ENCODE measurements around the gene BICD2.
A peak's percentile ranks its signal among the peaks of the same experiment; 100 is the strongest.

The BICD2 gene

GRCh38 chr9:92726348-92726747 is 38.3 kb downstream of the BICD2 start:
- no peak for DNase-seq

- no peak for DNase-seq
Measured at GRCh38 chr9:92725766-92726165, 38.9 kb downstream of the BICD2 start.

GRCh38 chr9:92725266-92725545 is 39.4 kb downstream of the BICD2 start:
- DNase-seq: no peak

GRCh38 chr9:92724528-92725265 is 39.9 kb downstream of the BICD2 start:
- peak; percentile 50 for DNase-seq

GRCh38 chr9:92723801-92724323 is 40.8 kb downstream of the BICD2 start:
- no peak for DNase-seq

- DNase-seq: peak; percentile 73
Measured at GRCh38 chr9:92723299-92723625, 41.4 kb downstream of the BICD2 start.

GRCh38 chr9:92722386-92723298 is 42.0 kb downstream of the BICD2 start:
- peak; percentile 32 for DNase-seq

- DNase-seq: no peak
Measured at GRCh38 chr9:92721548-92721947, 43.1 kb downstream of the BICD2 start.

GRCh38 chr9:92720807-92721535 is 43.7 kb downstream of the BICD2 start:
- no peak for DNase-seq

- no peak for DNase-seq
Measured at GRCh38 chr9:92720209-92720765, 44.3 kb downstream of the BICD2 start.

- DNase-seq: no peak
Measured at GRCh38 chr9:92719028-92719647, 45.5 kb downstream of the BICD2 start.

- no peak for DNase-seq
Measured at GRCh38 chr9:92718086-92719001, 46.3 kb downstream of the BICD2 start.

- no peak for DNase-seq
Measured at GRCh38 chr9:92717201-92718085, 47.2 kb downstream of the BICD2 start.

- peak; percentile 37 for DNase-seq
Measured at GRCh38 chr9:92716557-92716956, 48.1 kb downstream of the BICD2 start.

- no peak for DNase-seq
Measured at GRCh38 chr9:92715488-92716231, 49.0 kb downstream of the BICD2 start.

GRCh38 chr9:92714787-92715487 is 49.7 kb downstream of the BICD2 start:
- no peak for DNase-seq

GRCh38 chr9:92714016-92714415 is 50.6 kb downstream of the BICD2 start:
- no peak for DNase-seq

GRCh38 chr9:92713528-92713927 is 51.1 kb downstream of the BICD2 start:
- no peak for DNase-seq

- no peak for DNase-seq
Measured at GRCh38 chr9:92712767-92713166, 51.9 kb downstream of the BICD2 start.
